ENCODE results near the gene TTC3.

Gene TTC3

GRCh38 chr21:37062593-37062935 lies 10.5 kb upstream of the TTC3 start:
- no peak for DNase-seq

- no peak for DNase-seq
These were observed 9.6 kb upstream of the TTC3 start for GRCh38 chr21:37063433-37063832.

- DNase-seq = no peak
These were observed 8.2 kb upstream of the TTC3 start for GRCh38 chr21:37064841-37065240.

GRCh38 chr21:37065561-37066177 lies 7.4 kb upstream of the TTC3 start:
- DNase-seq = no peak

- DNase-seq = peak in 1 of 5 experiments; percentile 21
These were observed 1.3 kb upstream of the TTC3 start for GRCh38 chr21:37071561-37072273.

GRCh38 chr21:37072274-37072987 lies 623 bp upstream of the TTC3 start:
- DNase-seq = peak in 4 of 5 experiments; percentile 56 to 83 (median 74)

- DNase-seq = peak in 4 of 5 experiments; percentile 40 to 79 (median 51)
These were observed 553 bp downstream of the TTC3 start for GRCh38 chr21:37073417-37074196.

GRCh38 chr21:37074197-37074510 lies 1.1 kb downstream of the TTC3 start:
- no peak for DNase-seq

GRCh38 chr21:37074546-37074945 lies 1.5 kb downstream of the TTC3 start:
- no peak for DNase-seq

GRCh38 chr21:37075214-37075770 lies 2.2 kb downstream of the TTC3 start:
- DNase-seq = no peak

- no peak for DNase-seq
These were observed 3.2 kb downstream of the TTC3 start for GRCh38 chr21:37076087-37076850.

- no peak for DNase-seq
These were observed 4.3 kb downstream of the TTC3 start for GRCh38 chr21:37077403-37077802.

- DNase-seq = peak in 2 of 5 experiments; percentile 10 to 44
These were observed 6.3 kb downstream of the TTC3 start for GRCh38 chr21:37079211-37079824.

- no peak for DNase-seq
These were observed 9.3 kb downstream of the TTC3 start for GRCh38 chr21:37082375-37082774.

GRCh38 chr21:37082856-37083528 lies 9.9 kb downstream of the TTC3 start:
- DNase-seq = no peak

- no peak for DNase-seq
These were observed 12.7 kb downstream of the TTC3 start for GRCh38 chr21:37085726-37086125.

- peak in 1 of 5 experiments; percentile 11 for DNase-seq
These were observed 14.1 kb downstream of the TTC3 start for GRCh38 chr21:37087188-37087587.

- DNase-seq = no peak
These were observed 15.2 kb downstream of the TTC3 start for GRCh38 chr21:37088186-37088735.

GRCh38 chr21:37093977-37094376 lies 20.9 kb downstream of the TTC3 start:
- no peak for DNase-seq

GRCh38 chr21:37095821-37096220 lies 22.8 kb downstream of the TTC3 start:
- DNase-seq = no peak

- DNase-seq = no peak
These were observed 25.7 kb downstream of the TTC3 start for GRCh38 chr21:37098751-37099150.

Measured in T-helper 2 cell (primary cell).